B cell (primary cell): ENCODE measurements around the gene PLCD1.

Source experiments
- CTCF ChIP-seq: fragments of 200-600 bp; IDR thresholded peaks from one replicate; pipeline ENCODE4 v1.8.0; 2022; ENCODE audit warnings: antibody characterized with exemption, mild to moderate bottlenecking
- EZH2 ChIP-seq: IDR thresholded peaks from 2 replicates; pipeline ENCODE4 v1.6.1; 2012; ENCODE audit warnings: borderline replicate concordance, low read depth, mild to moderate bottlenecking, moderate library complexity, low read length; ENCODE audit not compliant: insufficient read depth, poor library complexity, severe bottlenecking

DNA sequence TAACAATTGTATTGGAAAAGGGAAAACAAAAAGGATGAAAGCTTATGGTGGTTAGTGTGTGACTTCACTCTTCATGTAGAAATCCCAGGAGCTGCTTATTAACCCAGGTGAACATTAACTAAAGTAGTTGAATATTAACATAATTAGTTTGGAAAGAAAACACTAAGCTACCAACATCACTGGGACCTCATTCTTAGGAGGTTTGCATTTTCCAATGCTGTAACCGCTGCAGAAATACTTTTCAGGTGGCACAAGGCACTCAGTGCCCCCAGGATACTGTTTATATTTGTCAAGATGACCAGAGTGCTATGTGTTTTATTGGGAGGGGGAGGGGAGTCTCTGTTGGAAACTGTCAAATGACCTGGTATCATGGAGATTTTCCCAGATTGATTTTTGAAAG lies 64.7 kb downstream of the PLCD1 start:
- TF ChIP-seq CTCF = no peak
- TF ChIP-seq EZH2 = no peak
